Common myeloid progenitor, CD34-positive (primary cell): Measurements from ENCODE around the gene GALP.
"Not testable (repeated sequence)": the region's sequence is repeated elsewhere in the genome, so short reads cannot be mapped to it uniquely, and the experiment has no call there.

Experiments
- CTCF ChIA-PET: fragments of 350-600 bp; sonication (Branson Sonifier 250); formaldehyde crosslinking; loops from one replicate; lab custom pipeline; 2021; ENCODE audit warnings: antibody characterized with exemption; lab: Charles Lee
- POLR2A ChIA-PET: fragments of 350-600 bp; sonication (Branson Sonifier 250); formaldehyde crosslinking; loops from one replicate; lab custom pipeline; 2021; ENCODE audit warnings: antibody characterized with exemption; lab: Charles Lee
- DNase-seq, 3 donors: peaks; one replicate each; pipeline versions ENCODE4 v3.0.0 to v3.0.0-alpha.2; 2013
- H3K27ac ChIP-seq, 2 experiments: 1 replicate in 1 of 2; 2 replicates in 1 of 2; pipeline ENCODE4 v1.7.0; 2013; ENCODE audit warnings: inconsistent platforms in 2 of 2, low read length in 2 of 2, mild to moderate bottlenecking in 2 of 2, low read depth in 1 of 2, moderate library complexity in 1 of 2; ENCODE audit not compliant: severe bottlenecking in 2 of 2, insufficient read depth in 1 of 2, poor library complexity in 1 of 2
- H3K27me3 ChIP-seq, 5 experiments: replicated peaks in 2 of 5; 1 replicate in 3 of 5; 2 replicates in 2 of 5; pipeline versions ENCODE4 v1.6.1 to v1.7.0; 2013; ENCODE audit warnings: low read length in 4 of 5, mild to moderate bottlenecking in 2 of 5, moderate library complexity in 2 of 5, inconsistent platforms in 1 of 5; ENCODE audit not compliant: insufficient read depth in 5 of 5, control insufficient read depth in 4 of 5
- H3K36me3 ChIP-seq, 4 experiments: 1 replicate in 2 of 4; 2 replicates in 2 of 4; pipeline versions ENCODE4 v1.6.1 to v1.7.0; 2013; ENCODE audit warnings: low read length in 3 of 4, control low read depth in 1 of 4, mild to moderate bottlenecking in 1 of 4; ENCODE audit not compliant: control insufficient read depth in 4 of 4, insufficient read depth in 4 of 4
- H3K4me1 ChIP-seq, 4 experiments: 1 replicate in 3 of 4; 2 replicates in 1 of 4; pipeline versions ENCODE4 v1.6.1 to v1.7.1; 2013; ENCODE audit warnings: low read length in 3 of 4, mild to moderate bottlenecking in 3 of 4, control low read depth in 1 of 4, inconsistent platforms in 1 of 4, moderate library complexity in 1 of 4; ENCODE audit not compliant: control insufficient read depth in 4 of 4, insufficient read depth in 4 of 4; ENCODE audit errors: control extremely low read depth in 1 of 4
- H3K4me3 ChIP-seq, 7 experiments: 1 replicate in 4 of 7; 2 replicates in 3 of 7; pipeline versions ENCODE4 v1.5.1 to v1.7.0; 2013; ENCODE audit warnings: mild to moderate bottlenecking in 7 of 7, low read length in 6 of 7, moderate library complexity in 6 of 7, inconsistent platforms in 2 of 7, low read depth in 2 of 7, control low read depth in 1 of 7; ENCODE audit not compliant: insufficient read depth in 4 of 7, control insufficient read depth in 1 of 7; ENCODE audit errors: extremely low read depth in 1 of 7
- H3K9me3 ChIP-seq, 5 experiments: 1 replicate in 4 of 5; 2 replicates in 1 of 5; pipeline versions ENCODE4 v1.6.1 to v1.7.1; 2013; ENCODE audit warnings: low read length in 4 of 5, mild to moderate bottlenecking in 2 of 5, inconsistent platforms in 1 of 5, low read depth in 1 of 5, moderate library complexity in 1 of 5; ENCODE audit not compliant: control insufficient read depth in 4 of 5, insufficient read depth in 2 of 5; ENCODE audit errors: control extremely low read depth in 1 of 5
- WGBS: methylation state at CpG from one replicate; pipeline ENCODE4 v1.1.5; 2013; ENCODE audit not compliant: insufficient coverage; 5-methylcytosine and 5-hydroxymethylcytosine counted together

Gene GALP

GRCh38 chr19:56197646-56198045 is 21.8 kb downstream of the GALP start, which contains the start of gene ZSCAN5B:
TSS of gene ZSCAN5B (minus strand) at chr19:56197783. CDS start at chr19:56193052, 4,731 bp downstream.
- H3K27me3 ChIP-seq, POLR2A ChIA-PET: not testable (repeated sequence)
- 94% methylated on average over 8 of the region's 23 CpGs for WGBS

DNA sequence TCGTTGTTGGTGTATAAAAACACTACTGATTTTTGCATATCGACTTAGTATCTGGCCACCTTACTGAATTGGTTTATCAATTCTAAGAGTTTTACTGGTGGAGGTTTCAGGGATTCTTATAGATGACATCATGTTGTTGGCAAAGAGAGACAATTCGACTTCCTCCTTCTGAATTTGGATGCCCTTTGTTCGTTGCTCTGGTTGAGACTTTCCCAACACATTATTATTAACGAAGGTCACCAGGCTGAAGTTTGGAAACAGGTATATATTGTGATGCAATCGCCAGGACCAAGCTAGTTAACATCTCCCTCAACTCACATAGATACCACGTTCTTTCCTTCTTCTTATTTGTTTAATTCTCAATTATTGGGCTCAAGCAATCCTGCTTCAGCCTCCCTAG is 23.9 kb downstream of the GALP start:
- Histone ChIP-seq H3K4me1 (no peaks in the 10 kb centered on the region), H3K36me3 (no peaks in the 10 kb centered on the region), H3K27ac (no peak overlapping the region), H3K9me3 (peaks cover 0 to 2% (median 0%) of the 10 kb centered on the region in 5 experiments), H3K27me3 (no peaks in the 10 kb centered on the region), H3K4me3 (no peak overlapping the region)
- ChIA-PET POLR2A (no interaction called here), CTCF (no interaction called here)
- no peak for DNase-seq
- WGBS: 73% methylated on average over 5 of the region's 7 CpGs

More at GRCh38 chr19:56197646-56198045, 21.8 kb downstream of the GALP start, which contains the start of gene ZSCAN5B:
- H3K27ac ChIP-seq, CTCF ChIA-PET, H3K36me3 ChIP-seq, H3K9me3 ChIP-seq, H3K4me1 ChIP-seq, H3K4me3 ChIP-seq, DNase-seq: not testable (repeated sequence)

DNA sequence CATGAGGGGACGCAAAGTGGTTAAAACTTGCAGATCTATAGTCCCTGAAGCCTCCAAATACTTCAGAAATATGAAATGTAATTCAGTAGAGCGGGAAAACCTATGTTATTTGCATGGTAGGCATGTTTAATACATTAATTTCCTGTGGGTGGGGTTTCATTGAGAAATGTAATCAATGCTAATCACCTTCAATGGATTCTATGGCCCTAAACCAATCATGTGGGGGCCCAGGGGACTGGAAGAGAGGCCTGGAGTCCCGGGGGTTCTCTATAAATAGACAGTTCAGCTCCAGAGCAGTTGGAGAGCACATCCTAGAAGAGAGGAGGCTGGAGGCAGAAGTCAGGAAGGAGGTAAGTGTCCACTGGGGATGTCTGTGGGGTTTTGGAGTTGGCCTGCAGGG is 26.2 kb downstream of the GALP start, which contains the start of gene ZSCAN5C:
TSS of gene ZSCAN5C (plus strand) at position 301 of the 400 bp plus-strand sequence. CDS start 3,641 bp downstream, outside the sequence.
- WGBS: 43% methylated on average over 1 of the region's 3 CpGs
- no peaks in the 10 kb centered on the region for H3K4me1 ChIP-seq
- ChIA-PET POLR2A (no interaction called here), CTCF (no interaction called here)
- no peak within 1 kb of the TSS for H3K27ac ChIP-seq
- no peaks in the 10 kb centered on the region for H3K36me3 ChIP-seq
- peaks cover 0 to 2% (median 0%) of the 10 kb centered on the region in 5 experiments for H3K9me3 ChIP-seq
- no peaks in the 10 kb centered on the region for H3K27me3 ChIP-seq
- H3K4me3 ChIP-seq: no peak within 1 kb of the TSS
- no peak for DNase-seq

DNA sequence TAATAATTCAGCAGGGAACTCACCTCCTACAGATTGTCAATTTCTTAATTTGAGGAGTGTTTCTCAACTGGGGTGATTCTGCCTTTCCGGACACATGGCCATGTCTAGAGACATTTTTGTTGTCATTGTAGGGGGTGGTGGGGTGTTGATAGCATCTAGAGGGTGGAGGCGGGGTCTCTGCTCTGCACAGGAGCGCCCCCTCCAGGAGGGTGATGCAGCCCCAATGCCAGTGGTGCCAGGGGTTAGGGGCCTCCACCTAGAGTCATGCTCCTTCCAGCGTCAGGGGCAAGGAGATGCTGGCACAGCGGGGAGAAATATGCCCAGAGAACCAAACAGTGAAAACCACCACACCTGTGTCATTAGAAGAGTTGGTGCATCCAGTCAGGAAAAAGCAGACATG is 31.8 kb downstream of the GALP start:
- H3K4me1 ChIP-seq, H3K27ac ChIP-seq, DNase-seq, H3K4me3 ChIP-seq, POLR2A ChIA-PET, H3K27me3 ChIP-seq, H3K36me3 ChIP-seq, H3K9me3 ChIP-seq, CTCF ChIA-PET: not testable (repeated sequence)
- WGBS: 100% methylated on average over 2 of the region's 5 CpGs

DNA sequence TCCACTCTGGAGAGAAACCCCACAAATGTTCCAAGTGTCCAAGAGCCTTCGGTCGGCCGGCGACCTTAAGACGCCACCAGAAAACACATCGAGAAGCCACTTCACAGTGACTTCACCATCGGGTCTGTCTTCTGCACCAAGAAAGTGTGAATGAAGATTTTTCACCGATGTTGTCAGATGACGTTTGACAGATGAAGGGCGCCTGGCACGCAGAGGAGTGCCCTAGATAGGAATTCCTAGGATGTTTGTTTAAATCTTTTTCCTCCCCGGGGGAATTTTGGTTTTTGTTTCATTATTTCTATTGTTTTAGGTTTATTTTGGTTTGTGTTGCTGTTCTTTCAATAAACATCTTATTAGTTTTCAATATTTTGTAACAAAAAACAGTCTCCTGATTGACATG is 33.3 kb downstream of the GALP start:
- H3K27me3 ChIP-seq: peaks cover 0 to 2% (median 0%) of the 10 kb centered on the region in 5 experiments
- ChIA-PET CTCF (no interaction called here), POLR2A (no interaction called here)

GRCh38 chr19:56210036-56210435 is 34.2 kb downstream of the GALP start:
- DNase-seq, H3K4me3 ChIP-seq, H3K27ac ChIP-seq, CTCF ChIA-PET, POLR2A ChIA-PET, H3K36me3 ChIP-seq, H3K27me3 ChIP-seq, H3K4me1 ChIP-seq, H3K9me3 ChIP-seq: not testable (repeated sequence)
- WGBS: 92% methylated on average over 2 of the region's 9 CpGs

More for the DNA sequence above, 33.3 kb downstream of the GALP start:
- H3K4me3 ChIP-seq: no peak overlapping the region
- no peaks in the 10 kb centered on the region for H3K9me3 ChIP-seq
- H3K36me3 ChIP-seq: no peaks in the 10 kb centered on the region
- H3K4me1 ChIP-seq: no peaks in the 10 kb centered on the region
- DNase-seq: no peak
- H3K27ac ChIP-seq: no peak overlapping the region
- 93% methylated on average over 11 of the region's 12 CpGs for WGBS

GRCh38 chr19:56211718-56212117 is 35.9 kb downstream of the GALP start:
- DNase-seq: no peak
- no peaks in the 10 kb centered on the region for H3K9me3 ChIP-seq
- H3K27me3 ChIP-seq: peaks cover 0 to 2% (median 0%) of the 10 kb centered on the region in 5 experiments
- 92% methylated on average over 3 of the region's 4 CpGs for WGBS
- no peak overlapping the region for H3K27ac ChIP-seq
- H3K36me3 ChIP-seq: no peaks in the 10 kb centered on the region
- peaks cover 0 to 3% (median 0%) of the 10 kb centered on the region in 4 experiments for H3K4me1 ChIP-seq
- H3K4me3 ChIP-seq: no peak overlapping the region
- CTCF ChIA-PET: no interaction called here
- POLR2A ChIA-PET: no interaction called here
